ENCODE results near the gene GARS1. TPM values are rescaled to one million over a fixed set of nuclear protein-coding genes. Genes with fewer than 3 reads are reported as not detected.

GARS1 gene
- total RNA-seq, 2 experiments from 2014 or later = 338 to 354 TPM

DNA sequence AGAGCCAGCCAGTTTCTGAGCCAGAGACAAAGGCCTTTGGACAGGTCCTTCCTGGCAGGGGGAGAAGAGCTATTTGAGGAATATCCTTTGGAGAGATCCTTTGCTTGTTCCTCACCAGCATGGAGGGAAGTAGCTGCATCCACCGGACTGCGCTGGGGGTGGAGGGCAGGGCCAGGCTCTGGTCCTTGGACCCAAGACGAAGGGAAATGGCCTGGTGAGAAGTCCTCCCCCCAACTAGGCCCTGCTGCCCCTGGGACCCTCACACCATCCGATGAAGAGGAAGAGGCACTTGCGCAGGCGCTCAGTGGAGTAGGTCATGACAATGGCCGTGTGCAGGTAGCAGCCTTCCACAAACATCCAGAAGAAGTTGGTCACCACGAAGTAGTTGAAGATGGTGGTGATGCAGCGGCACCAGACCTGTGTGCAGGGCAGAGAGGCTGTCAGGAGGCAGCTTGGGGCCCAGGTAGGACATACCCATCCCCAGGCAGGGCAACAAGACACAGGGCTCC is 67.8 kb downstream of the GARS1 start:
- no peaks in the 10 kb centered on the region for H3K9me3 Mint-ChIP-seq
- TF ChIP-seq, protein P1, sequence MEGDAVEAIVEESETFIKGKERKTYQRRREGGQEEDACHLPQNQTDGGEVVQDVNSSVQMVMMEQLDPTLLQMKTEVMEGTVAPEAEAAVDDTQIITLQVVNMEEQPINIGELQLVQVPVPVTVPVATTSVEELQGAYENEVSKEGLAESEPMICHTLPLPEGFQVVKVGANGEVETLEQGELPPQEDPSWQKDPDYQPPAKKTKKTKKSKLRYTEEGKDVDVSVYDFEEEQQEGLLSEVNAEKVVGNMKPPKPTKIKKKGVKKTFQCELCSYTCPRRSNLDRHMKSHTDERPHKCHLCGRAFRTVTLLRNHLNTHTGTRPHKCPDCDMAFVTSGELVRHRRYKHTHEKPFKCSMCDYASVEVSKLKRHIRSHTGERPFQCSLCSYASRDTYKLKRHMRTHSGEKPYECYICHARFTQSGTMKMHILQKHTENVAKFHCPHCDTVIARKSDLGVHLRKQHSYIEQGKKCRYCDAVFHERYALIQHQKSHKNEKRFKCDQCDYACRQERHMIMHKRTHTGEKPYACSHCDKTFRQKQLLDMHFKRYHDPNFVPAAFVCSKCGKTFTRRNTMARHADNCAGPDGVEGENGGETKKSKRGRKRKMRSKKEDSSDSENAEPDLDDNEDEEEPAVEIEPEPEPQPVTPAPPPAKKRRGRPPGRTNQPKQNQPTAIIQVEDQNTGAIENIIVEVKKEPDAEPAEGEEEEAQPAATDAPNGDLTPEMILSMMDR (IDR thresholded peaks at IDR 0.05) = no peak
- intact Hi-C loops (cut with micrococcal nuclease) = no loop called here
- ChIA-PET CTCF (interaction anchor here (1.2 kb wide), 1 partner anchor 19 kb away, joined by 3 read pairs; the partner anchor contains the start of gene CRHR2), POLR2A (no interaction called here)
- no peaks in the 10 kb centered on the region for H3K4me1 Mint-ChIP-seq (ENCODE audit: low read depth)
- DNase-seq (no peak), ATAC-seq (no peak)
- H3K27me3 Mint-ChIP-seq = no peaks in the 10 kb centered on the region
- no peak overlapping the region for H3K27ac Mint-ChIP-seq
- no peak overlapping the region for H3K4me3 Mint-ChIP-seq
- no peaks in the 10 kb centered on the region for H3K36me3 Mint-ChIP-seq (ENCODE audit: low read depth)

DNA sequence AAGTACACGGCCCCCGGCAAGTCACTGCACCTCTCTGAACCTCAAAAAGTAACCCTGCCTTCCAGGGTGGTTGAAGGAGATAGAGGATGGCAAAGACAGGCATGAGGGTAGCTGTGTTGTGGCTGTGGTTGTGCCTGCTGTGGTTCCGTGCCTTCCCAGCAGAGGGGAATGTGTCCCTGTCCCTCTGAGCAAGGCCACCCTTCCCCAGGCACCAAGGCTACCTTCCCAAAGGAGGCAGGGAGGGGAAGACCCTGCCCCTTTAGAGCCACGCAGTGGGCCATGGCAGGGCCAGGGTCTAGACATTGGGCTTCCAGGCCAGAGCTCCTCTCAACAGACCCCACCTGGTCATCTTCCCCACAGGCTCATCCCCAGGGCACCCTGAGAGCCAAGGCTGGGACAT is 68.7 kb downstream of the GARS1 start:
- intact Hi-C loops (cut with micrococcal nuclease) = no loop called here
- ChIA-PET CTCF (no interaction called here), POLR2A (interaction anchor here (1.3 kb wide), 1 partner anchor 8 kb away, joined by 4 read pairs; no protein-coding TSS in a partner anchor)
- no peak overlapping the region for H3K4me3 Mint-ChIP-seq
- H3K27me3 Mint-ChIP-seq = no peaks in the 10 kb centered on the region
- no peaks in the 10 kb centered on the region for H3K4me1 Mint-ChIP-seq (ENCODE audit: low read depth)
- H3K9me3 Mint-ChIP-seq = no peaks in the 10 kb centered on the region
- H3K27ac Mint-ChIP-seq = no peak overlapping the region
- TF ChIP-seq, protein P1 (IDR thresholded peaks at IDR 0.05) = no peak
- H3K36me3 Mint-ChIP-seq (ENCODE audit: low read depth) = no peaks in the 10 kb centered on the region
- DNase-seq (no peak), ATAC-seq (no peak)

DNA sequence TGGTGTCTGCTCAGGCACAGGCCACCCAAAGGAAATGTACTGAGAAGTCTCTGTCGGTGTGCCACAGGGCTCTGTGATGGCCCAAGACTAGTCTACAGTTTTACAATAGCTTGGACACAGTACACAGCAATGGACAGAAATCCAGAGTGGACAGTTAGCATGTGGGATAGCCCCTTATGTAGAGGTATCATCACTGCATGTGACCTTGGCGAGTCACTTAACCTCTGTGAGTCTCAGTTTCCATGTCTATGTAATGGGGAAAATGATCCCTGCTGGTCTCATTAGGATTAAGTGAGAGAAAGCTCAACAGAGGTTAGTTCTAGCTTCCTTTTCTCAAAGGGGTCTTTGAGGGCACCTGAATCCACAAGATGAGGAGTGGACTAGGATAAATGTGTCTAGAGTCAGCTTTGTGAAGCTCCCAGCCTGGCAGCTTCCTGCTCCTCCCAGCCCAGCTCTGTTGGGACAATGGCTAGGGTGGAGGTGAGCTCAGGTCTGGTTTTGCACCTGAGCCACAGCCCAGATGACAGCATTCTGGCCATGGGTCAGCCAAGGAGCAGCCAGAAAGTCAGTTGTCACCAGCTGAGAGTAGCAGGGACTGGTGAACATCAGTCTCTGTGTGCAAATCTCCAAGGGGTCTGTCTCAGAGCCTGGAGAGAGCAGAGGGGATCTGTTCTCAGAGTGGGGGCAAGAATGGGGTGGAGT is 69.7 kb downstream of the GARS1 start:
- Mint-ChIP-seq H3K27me3 (no peaks in the 10 kb centered on the region), H3K36me3 (ENCODE audit: low read depth) (no peaks in the 10 kb centered on the region), H3K27ac (no peak overlapping the region), H3K4me1 (ENCODE audit: low read depth) (no peaks in the 10 kb centered on the region), H3K9me3 (no peaks in the 10 kb centered on the region), H3K4me3 (no peak overlapping the region)
- TF ChIP-seq, protein P1 (IDR thresholded peaks at IDR 0.05) = no peak
- DNase-seq = no peak
- ChIA-PET POLR2A (interaction anchor here (1.3 kb wide), 1 partner anchor 8 kb away, joined by 4 read pairs; no protein-coding TSS in a partner anchor), CTCF (no interaction called here)
- intact Hi-C loops (cut with micrococcal nuclease) = no loop called here
- no peak for ATAC-seq

DNA sequence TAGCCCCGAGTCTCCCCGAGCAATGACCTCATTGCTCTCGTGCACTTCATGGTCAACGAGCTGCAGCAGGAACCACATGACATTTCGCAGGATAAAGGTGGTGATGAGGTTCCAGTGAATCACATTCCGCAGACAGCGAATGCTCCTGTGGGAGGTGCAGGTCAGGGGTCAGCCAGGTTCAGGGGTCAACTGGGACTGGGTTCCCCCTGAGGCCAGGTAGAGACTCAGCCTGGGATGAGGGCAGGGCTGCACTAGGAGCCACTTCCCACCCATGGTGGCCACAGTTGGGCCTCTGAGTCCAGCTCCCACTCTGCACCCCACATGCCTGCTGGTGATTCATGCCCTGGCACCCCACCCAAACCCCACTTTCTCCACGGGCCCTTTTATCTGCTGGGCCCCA is 70.4 kb downstream of the GARS1 start:
- no peak for ATAC-seq
- no peak overlapping the region for H3K27ac Mint-ChIP-seq
- H3K9me3 Mint-ChIP-seq = no peaks in the 10 kb centered on the region
- POLR2A ChIA-PET = no interaction called here
- no peaks in the 10 kb centered on the region for H3K27me3 Mint-ChIP-seq
- H3K36me3 Mint-ChIP-seq (ENCODE audit: low read depth) = no peaks in the 10 kb centered on the region
- no peaks in the 10 kb centered on the region for H3K4me1 Mint-ChIP-seq (ENCODE audit: low read depth)
- CTCF ChIA-PET = no interaction called here
- DNase-seq = no peak
- no peak overlapping the region for H3K4me3 Mint-ChIP-seq
- intact Hi-C loops (cut with micrococcal nuclease) = no loop called here
- TF ChIP-seq, protein P1 (IDR thresholded peaks at IDR 0.05) = no peak

DNA sequence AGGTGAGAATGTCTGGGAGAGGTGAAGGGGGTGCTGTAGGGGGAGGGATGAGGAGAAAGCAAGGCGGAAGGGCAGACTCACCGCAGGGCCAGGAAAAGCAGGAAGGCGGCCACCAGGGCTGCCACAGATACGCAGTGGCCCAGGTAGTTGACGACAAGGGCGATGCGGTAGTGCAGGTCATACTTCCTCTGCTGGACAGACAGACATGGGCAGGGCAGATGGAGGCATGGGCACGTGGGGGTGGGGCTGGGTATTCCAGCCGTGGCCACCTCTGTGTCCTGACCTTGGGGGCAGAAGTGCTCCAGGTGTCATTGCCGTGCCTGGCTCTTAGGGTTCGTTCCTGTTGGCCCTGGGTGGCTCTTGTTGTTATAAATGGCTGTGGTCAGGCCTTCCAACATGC is 70.8 kb downstream of the GARS1 start:
- no peak for DNase-seq
- no peaks in the 10 kb centered on the region for H3K9me3 Mint-ChIP-seq
- ChIA-PET POLR2A (no interaction called here), CTCF (interaction anchor here (2.1 kb wide), 1 partner anchor 75 kb away, joined by 5 read pairs; no protein-coding TSS in a partner anchor)
- H3K27ac Mint-ChIP-seq = no peak overlapping the region
- H3K36me3 Mint-ChIP-seq (ENCODE audit: low read depth) = no peaks in the 10 kb centered on the region
- TF ChIP-seq, protein P1 (IDR thresholded peaks at IDR 0.05) = no peak
- no peaks in the 10 kb centered on the region for H3K27me3 Mint-ChIP-seq
- ATAC-seq = no peak
- intact Hi-C loops (cut with micrococcal nuclease) = no loop called here
- no peak overlapping the region for H3K4me3 Mint-ChIP-seq
- no peaks in the 10 kb centered on the region for H3K4me1 Mint-ChIP-seq (ENCODE audit: low read depth)
